ENCODE results near the gene PRELID2. TPM values are rescaled to one million over a fixed set of nuclear protein-coding genes. Genes with fewer than 3 reads are reported as not detected.
"Not testable (repeated sequence)": the region's sequence is repeated elsewhere in the genome, so short reads cannot be mapped to it uniquely, and the experiment has no call there.

The PRELID2 gene
- total and polyA plus RNA-seq, 7 donors, result 0.39 to 3.0 (median 1.3) TPM

DNA sequence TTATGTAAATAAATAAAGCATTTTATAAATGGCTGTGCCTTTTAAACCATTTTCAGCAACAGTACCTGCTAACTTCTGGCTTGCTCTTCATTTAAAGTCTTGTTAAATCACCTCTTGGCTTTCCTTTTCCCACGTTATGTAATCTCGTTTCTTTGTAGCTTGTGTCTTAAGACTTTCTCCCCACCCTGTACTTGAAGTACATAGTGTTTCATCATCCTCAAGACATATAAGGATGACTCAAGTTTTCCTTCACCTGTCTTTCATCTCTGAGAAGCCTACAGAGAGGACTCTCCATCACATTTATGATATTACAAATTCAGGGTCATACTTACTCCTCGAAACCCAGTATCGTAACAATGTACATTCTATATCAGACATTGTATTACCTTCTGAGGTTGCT is 33.9 kb downstream of the PRELID2 start:
- no peaks in the 10 kb centered on the region for H3K9me3 ChIP-seq
- intact Hi-C loops (cut with DNase I), result no loop called here
- H3K27me3 ChIP-seq (ENCODE audit: insufficient read depth in 3 of 3, low read length in 2 of 3), result no peaks in the 10 kb centered on the region
- no peaks in the 10 kb centered on the region for H3K4me1 ChIP-seq
- no peak overlapping the region for H3K4me3 ChIP-seq
- H3K36me3 ChIP-seq (ENCODE audit: insufficient read depth in 1 of 2, low read depth in 1 of 2), result no peaks in the 10 kb centered on the region
- no peak for ATAC-seq
- no peak for DNase-seq
- 94 to 97% (median 95%) methylated on average over 4 of the region's 4 CpGs for WGBS, 3 donors
- H3K27ac ChIP-seq, result no peak overlapping the region
- TF ChIP-seq, protein P1, sequence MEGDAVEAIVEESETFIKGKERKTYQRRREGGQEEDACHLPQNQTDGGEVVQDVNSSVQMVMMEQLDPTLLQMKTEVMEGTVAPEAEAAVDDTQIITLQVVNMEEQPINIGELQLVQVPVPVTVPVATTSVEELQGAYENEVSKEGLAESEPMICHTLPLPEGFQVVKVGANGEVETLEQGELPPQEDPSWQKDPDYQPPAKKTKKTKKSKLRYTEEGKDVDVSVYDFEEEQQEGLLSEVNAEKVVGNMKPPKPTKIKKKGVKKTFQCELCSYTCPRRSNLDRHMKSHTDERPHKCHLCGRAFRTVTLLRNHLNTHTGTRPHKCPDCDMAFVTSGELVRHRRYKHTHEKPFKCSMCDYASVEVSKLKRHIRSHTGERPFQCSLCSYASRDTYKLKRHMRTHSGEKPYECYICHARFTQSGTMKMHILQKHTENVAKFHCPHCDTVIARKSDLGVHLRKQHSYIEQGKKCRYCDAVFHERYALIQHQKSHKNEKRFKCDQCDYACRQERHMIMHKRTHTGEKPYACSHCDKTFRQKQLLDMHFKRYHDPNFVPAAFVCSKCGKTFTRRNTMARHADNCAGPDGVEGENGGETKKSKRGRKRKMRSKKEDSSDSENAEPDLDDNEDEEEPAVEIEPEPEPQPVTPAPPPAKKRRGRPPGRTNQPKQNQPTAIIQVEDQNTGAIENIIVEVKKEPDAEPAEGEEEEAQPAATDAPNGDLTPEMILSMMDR (IDR thresholded peaks at IDR 0.05), result no peak

- no peaks in the 10 kb centered on the region for H3K36me3 ChIP-seq (ENCODE audit: insufficient read depth in 1 of 2, low read depth in 1 of 2)
- DNase-seq, result no peak
- no peak for ATAC-seq
- TF ChIP-seq, protein P1 (IDR thresholded peaks at IDR 0.05), result no peak
- no peak overlapping the region for H3K27ac ChIP-seq
- no peaks in the 10 kb centered on the region for H3K27me3 ChIP-seq (ENCODE audit: insufficient read depth in 3 of 3, low read length in 2 of 3)
- 38 to 46% (median 40%) methylated on average over 2 of the region's 2 CpGs for WGBS, 3 donors
- H3K4me1 ChIP-seq, result no peaks in the 10 kb centered on the region
- intact Hi-C loops (cut with DNase I), result no loop called here
- no peaks in the 10 kb centered on the region for H3K9me3 ChIP-seq
- H3K4me3 ChIP-seq, result no peak overlapping the region
Measured at GRCh38 chr5:145800181-145800580, 35.0 kb downstream of the PRELID2 start.

- H3K9me3 ChIP-seq; H3K27ac ChIP-seq; H3K4me1 ChIP-seq; intact Hi-C loops (cut with DNase I); DNase-seq; H3K27me3 ChIP-seq (ENCODE audit: insufficient read depth in 3 of 3, low read length in 2 of 3); H3K36me3 ChIP-seq (ENCODE audit: insufficient read depth in 1 of 2, low read depth in 1 of 2); H3K4me3 ChIP-seq; ATAC-seq: not testable (repeated sequence)
Measured at GRCh38 chr5:145798503-145798902, 36.6 kb downstream of the PRELID2 start.

- DNase-seq (no peak), ATAC-seq (no peak)
- Histone ChIP-seq H3K9me3 (no peaks in the 10 kb centered on the region), H3K36me3 (ENCODE audit: insufficient read depth in 1 of 2, low read depth in 1 of 2) (no peaks in the 10 kb centered on the region), H3K27me3 (ENCODE audit: insufficient read depth in 3 of 3, low read length in 2 of 3) (no peaks in the 10 kb centered on the region), H3K27ac (no peak overlapping the region), H3K4me1 (no peaks in the 10 kb centered on the region), H3K4me3 (no peak overlapping the region)
- intact Hi-C loops (cut with DNase I), result no loop called here
- TF ChIP-seq, protein P1 (IDR thresholded peaks at IDR 0.05), result no peak
- WGBS, 3 donors, result 90 to 94% (median 93%) methylated on average over 1 of the region's 1 CpG
Measured at GRCh38 chr5:145797336-145797735, 37.8 kb downstream of the PRELID2 start.

- H3K27me3 ChIP-seq (ENCODE audit: insufficient read depth in 3 of 3, low read length in 2 of 3), result no peaks in the 10 kb centered on the region
- intact Hi-C loops (cut with DNase I), result no loop called here
- no peaks in the 10 kb centered on the region for H3K4me1 ChIP-seq
- H3K36me3 ChIP-seq (ENCODE audit: insufficient read depth in 1 of 2, low read depth in 1 of 2), result no peaks in the 10 kb centered on the region
- WGBS, 3 donors, result 79 to 85% (median 83%) methylated on average over 2 of the region's 2 CpGs
- ATAC-seq (no peak), DNase-seq (no peak)
- no peaks in the 10 kb centered on the region for H3K9me3 ChIP-seq
- TF ChIP-seq, protein P1 (IDR thresholded peaks at IDR 0.05), result no peak
- no peak overlapping the region for H3K27ac ChIP-seq
- no peak overlapping the region for H3K4me3 ChIP-seq
Measured at GRCh38 chr5:145796318-145796717, 38.8 kb downstream of the PRELID2 start.

All from psoas muscle (tissue), 8 donors.